Stimulated activated CD4-positive, alpha-beta T cell treated with anti-CD3 and anti-CD28 coated beads, Interleukin-15, amount 100 ng/mL, for 1 hour (primary cell): ENCODE data around the gene NOL6.
"Not testable (repeated sequence)": the region's sequence is repeated elsewhere in the genome, so short reads cannot be mapped to it uniquely, and the experiment has no call there.

Experiments used
- DNase-seq, 2 donors: peaks; one replicate each; pipeline ENCODE4 v3.0.0-alpha.2; 2020; ENCODE audit warnings: low read depth in 1 of 2, low spot score in 1 of 2

Gene NOL6

GRCh38 chr9:33473643-33474352 lies at the start of gene NOL6:
TSS of gene NOL6 (minus strand) at chr9:33473924. CDS start at chr9:33473842, 82 bp downstream.
- peak; percentile 94 to 95 for DNase-seq

GRCh38 chr9:33521861-33522260 lies 48.1 kb upstream of the NOL6 start:
- not testable (repeated sequence) for DNase-seq

DNA sequence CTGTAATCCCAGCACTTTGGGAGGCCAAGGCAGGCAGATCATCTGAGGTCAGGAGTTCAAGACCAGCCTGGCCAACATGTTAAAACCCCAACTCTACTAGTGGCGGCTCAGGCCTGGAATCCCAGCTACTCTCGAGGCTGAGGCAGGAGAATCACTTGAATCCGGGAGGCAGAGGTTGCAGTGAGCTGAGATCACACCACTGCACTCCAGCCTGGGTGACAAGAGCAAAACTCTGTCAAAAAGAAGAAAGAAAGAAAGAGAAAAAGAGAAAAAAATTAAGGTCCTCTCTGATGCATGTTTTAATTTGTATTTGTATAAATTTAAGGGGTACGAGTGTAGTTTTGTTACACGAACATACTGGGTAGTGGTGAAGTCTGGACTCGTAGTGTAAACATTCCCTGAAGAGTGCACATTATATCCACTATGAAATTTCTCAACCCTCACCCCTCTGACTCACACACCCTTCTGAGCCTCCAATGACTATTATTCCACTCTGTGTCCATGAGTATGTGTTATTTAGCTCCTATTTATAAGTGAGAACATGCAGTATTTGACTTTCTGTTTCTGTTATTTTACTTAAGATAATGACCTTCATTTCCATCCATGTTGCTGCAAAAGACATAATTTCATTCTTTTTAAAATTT lies 44.3 kb upstream of the NOL6 start:
- not testable (repeated sequence) for DNase-seq

DNA sequence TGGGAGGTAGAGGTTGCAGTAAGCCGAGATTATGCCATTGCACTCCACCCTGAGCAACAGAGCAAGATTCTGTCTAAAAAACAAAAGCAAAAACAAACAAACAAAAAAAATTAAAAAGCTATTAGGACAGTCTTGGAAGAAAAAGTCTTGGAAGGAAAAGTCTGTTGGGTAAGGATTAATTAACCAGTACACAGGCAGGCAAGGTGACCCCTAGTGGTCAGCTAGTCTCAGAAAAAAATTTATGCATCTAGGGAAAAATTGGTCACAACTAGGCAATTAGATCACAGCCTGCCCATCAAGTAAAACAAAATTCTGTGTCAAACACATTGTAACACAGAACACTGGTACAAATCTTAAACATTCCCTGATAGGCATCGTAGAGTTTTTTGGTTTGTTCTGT lies 43.6 kb upstream of the NOL6 start:
- no peak for DNase-seq

DNA sequence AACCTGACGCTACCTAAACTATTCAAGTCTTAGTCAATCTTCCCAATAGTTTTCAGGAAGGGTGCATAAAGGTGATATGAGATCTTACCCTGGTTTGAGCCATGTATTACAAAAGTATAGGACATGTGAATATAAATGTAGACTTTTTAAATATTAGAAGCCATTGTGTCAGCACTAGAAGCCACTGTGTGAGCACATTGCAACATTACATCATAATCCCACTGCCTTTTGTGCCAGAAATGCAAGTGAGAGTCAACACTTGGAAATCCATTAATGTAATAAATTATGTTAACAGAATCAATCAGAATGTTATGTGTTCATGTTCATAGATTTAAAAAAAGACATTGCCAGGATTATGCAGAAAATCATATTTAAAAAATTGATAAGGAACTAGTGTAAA lies 42.7 kb upstream of the NOL6 start:
- not testable (repeated sequence) for DNase-seq

DNA sequence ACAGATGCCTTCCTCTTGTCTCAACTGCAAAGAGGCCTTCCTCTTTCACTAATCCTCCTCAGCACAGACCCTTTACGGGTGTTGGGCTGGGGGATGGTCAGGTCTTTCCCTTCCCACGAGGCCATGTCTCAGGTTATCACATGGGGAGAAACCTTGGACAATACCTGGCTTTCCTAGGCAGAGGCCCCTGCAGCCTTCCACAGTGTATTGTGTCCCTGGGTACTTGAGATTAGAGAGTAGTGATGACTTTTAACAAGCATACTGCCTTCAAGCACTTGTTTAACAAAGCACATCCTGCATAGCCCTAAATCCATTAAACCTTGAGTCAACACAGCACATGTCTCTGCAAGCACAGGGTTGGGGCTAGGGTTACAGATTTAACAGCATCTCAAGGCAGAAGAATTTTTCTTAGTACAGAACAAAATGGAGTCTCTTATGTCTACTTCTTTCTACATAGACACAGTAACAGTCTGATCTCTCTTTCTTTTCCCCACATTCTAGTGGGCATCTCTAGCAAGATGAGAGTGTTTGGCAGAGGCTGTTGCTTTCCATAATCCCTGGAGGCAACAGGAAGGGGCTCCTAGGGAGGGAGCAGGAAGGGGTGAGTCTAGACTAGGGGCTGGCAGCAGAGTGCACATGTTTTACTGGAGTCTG lies 41.7 kb upstream of the NOL6 start:
- not testable (repeated sequence) for DNase-seq

- not testable (repeated sequence) for DNase-seq
Measured at GRCh38 chr9:33512535-33512934, 38.8 kb upstream of the NOL6 start.

GRCh38 chr9:33511184-33511517 lies 37.4 kb upstream of the NOL6 start:
- DNase-seq = not testable (repeated sequence)

GRCh38 chr9:33510262-33511183 lies 36.8 kb upstream of the NOL6 start:
- peak in 1 of 2 donors; percentile 14 for DNase-seq

- no peak for DNase-seq
Measured at GRCh38 chr9:33506626-33507370, 33.1 kb upstream of the NOL6 start.

GRCh38 chr9:33498387-33498786 lies 24.7 kb upstream of the NOL6 start:
- no peak for DNase-seq

- not testable (repeated sequence) for DNase-seq
Measured at GRCh38 chr9:33493819-33494218, 20.1 kb upstream of the NOL6 start.

DNA sequence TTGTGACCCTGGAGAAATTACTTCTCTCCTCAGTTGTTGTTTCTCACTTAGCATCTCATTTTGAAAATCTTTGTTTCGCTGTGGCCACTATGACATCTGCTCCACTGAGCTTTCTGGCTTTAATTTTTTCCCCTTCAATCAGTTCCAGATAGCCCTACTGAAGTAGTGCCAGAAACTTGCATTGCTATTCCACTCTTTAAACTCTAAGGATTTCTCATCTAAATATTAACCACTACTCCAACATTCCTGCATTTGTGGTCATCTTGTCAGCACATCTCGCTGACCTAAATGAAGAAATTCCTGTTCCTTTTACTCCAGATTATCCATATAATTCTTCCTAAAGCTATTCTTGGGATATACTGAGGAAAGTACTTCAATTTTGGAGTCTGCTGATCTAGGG lies 15.3 kb upstream of the NOL6 start:
- no peak for DNase-seq

- DNase-seq = not testable (repeated sequence)
Measured at GRCh38 chr9:33485312-33485711, 11.6 kb upstream of the NOL6 start.

- DNase-seq = no peak
Measured at GRCh38 chr9:33480976-33481375, 7.3 kb upstream of the NOL6 start.

DNA sequence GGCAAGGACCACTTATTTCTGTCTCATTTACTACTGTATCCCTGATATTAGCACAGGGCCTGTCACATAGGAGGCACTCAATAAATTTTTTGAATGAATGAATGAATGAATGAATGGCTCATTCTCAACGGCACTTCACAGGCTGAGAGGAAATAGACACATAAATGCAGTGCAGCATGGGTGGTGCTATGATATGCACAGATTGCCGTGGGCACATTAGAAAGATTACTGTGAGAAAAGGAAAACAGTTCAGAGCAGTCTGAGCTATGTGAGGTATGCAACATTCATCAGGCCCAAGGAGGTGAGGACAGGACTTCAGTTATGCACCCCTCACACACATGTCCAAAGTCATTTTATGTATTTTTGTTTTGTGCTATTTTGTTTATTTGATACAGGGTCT lies 6.4 kb upstream of the NOL6 start:
- DNase-seq = no peak

GRCh38 chr9:33476503-33476902 lies 2.8 kb upstream of the NOL6 start:
- no peak for DNase-seq

DNA sequence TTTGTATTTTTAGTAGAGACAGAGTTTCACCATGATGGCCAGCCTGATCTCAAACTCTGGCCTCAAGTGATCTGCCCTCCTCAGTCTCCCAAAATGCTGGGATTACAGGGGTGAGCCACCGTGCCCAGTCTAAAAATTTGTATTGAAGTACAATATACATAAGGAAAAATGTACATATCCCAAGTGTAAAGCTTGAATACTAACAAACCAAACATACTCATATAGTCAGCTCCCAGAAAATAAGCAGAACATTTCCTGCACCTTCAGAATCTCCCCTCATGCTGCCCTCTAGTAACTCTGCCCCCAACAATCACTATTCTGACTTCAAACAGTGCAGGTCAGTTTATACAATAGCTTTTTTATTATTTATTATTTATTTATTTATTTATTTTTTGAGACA lies 1.6 kb upstream of the NOL6 start:
- no peak for DNase-seq

DNA sequence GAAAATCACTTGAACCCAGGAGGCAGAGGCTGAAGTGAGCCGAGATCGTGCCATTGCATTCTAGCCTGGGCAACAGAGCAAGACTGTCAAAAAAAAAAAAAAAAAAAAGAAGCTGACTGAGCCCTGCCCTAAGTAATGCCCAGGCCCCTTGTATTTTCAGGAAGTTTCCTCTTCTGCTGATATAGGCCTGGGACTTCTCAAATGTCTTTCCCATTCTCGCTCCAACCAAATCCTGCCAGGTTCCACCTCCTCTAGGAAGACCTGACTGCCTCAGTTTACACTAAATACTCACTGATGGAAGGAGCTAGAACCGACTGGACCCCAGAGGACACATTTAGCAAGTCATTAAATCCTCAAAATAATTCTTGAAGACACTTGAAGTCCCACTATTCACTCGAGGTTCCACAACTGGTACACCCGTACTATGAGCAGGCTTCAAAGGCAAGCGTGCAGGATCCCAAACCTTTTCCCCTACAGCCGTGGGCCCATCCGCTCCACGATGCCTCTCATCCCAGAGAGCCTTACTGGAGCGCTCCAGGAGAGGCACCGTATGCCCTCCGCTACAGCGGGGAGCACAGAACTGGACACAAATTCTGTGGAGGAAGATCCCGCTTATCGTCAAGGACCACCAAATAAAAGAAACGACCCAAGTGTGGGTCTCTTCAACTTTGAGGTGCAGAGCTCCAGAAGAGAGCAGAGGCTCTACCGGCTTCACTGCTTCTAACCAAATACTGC lies 676 bp downstream of the NOL6 start:
- no peak for DNase-seq
